OCI-M1 (cell line): ENCODE measurements around the gene TNFSF8.

Experiments
- DNase-seq: peaks from one replicate; lab custom pipeline; 2025; lab: John Stamatoyannopoulos, UW

Gene TNFSF8

DNA sequence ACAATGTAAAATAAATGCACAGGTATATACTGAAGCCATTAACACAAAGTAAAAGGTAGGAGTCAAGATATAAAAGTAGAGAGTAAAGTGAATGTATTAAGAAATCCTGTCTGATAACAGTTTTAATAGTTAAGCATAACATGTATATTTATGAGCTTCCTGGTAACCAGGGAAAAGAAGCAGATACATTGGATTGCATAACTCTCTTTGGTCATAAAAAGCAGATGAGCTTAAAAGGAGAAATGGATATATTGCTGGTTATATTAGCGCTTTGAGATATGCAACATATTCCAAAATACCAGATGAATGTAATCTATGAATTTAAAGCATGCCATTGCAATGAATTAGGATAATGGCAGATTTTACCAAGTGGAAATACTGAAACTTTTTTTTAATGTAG is 6.2 kb upstream of the TNFSF8 start:
- no peak for DNase-seq

DNA sequence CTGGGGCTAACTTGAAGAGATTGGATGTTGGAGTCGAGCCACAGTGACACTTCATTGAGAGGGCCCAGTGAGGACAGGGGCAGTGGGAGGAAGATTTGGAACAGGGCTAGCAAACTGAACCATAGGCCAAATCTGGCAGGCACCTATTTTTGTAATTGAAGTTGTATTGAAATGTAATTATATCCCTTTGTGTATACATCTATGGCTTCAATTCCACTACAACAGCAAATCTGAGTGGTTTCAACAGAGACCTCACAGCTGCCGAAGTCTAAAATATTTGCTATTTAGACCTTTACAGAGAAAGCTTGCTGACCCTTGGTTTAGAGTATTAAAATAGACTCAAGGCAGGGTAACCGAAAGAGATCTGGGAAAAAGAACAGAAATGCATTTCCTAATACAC is 4.7 kb upstream of the TNFSF8 start:
- no peak for DNase-seq

DNA sequence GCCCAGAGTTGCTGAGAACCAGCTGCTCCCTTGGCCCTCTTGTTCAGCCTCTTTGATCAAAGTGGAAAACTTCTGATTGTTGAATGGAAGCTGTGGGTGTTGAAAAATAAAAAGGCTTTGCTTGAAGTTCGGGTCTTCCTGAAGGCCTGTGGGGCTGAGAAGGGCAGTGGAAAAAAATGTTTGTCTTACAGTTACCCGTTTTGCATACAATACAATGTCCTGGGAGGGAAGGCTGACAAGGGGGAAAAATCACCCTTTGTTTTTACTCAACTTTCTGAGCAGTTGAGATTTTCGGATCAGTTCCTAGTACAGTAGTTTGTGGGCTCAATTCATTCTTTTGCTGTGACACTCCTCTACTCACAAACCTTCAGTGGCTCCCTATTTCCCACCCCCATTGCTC is 2.1 kb upstream of the TNFSF8 start:
- DNase-seq, result no peak

DNA sequence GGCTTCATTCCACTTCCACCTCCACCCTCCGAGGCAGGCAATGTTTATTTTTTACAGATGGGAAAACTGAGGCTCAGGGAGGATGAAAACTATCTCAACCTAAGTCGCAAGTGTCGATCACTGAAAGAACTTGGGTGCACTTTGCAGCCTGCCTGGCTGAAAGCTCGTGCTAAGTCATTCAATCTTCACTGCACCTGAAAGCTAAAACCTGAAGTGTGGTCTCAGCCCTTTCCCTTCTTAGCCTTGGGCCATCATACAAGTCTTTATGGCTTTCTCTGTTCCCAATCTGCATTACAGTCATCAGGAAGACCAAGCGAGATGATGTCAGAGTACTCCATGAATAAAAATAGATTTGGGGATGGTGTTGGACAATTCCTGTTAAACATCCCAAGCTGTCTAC is 1.0 kb upstream of the TNFSF8 start:
- DNase-seq, result no peak

DNA sequence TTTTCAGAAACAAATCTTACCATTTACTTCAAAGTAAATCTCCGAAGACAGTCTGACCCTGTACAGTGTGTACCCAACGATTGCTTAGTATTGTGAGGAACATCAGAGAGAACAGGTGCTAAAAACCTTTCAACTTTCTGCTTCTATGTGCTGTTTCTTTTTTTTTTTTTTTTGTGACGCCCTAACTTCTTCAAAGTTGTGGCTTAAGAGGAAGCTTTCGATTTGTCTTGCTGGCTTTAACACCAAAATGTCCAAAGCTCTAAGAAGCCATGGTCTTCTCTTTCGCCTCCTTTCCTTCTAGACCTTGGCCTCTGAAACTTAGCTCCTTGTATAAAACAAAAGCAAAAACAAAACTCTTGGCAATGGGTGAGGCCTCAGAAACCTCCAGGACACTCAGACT is 1.2 kb downstream of the TNFSF8 start:
- peak; percentile 3 for DNase-seq

DNA sequence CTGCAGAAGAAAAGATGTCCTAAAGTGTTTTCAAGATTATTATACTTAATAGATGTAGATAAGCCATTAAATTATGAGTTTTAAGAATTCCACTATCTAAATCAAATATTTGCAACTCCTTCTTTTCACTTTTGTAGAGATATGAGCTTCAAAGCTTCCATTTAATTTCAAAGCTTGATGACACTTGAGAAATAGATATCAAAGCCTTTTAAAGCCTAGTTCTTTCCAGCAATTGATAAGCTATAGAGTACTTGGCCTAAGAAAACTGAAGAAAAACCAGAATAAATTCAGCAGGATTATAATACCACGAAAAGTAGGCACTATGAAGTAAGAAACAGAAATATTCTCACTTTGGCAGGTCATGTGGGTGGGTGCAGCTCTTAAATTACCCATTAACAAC is 1.7 kb downstream of the TNFSF8 start:
- DNase-seq, result no peak

DNA sequence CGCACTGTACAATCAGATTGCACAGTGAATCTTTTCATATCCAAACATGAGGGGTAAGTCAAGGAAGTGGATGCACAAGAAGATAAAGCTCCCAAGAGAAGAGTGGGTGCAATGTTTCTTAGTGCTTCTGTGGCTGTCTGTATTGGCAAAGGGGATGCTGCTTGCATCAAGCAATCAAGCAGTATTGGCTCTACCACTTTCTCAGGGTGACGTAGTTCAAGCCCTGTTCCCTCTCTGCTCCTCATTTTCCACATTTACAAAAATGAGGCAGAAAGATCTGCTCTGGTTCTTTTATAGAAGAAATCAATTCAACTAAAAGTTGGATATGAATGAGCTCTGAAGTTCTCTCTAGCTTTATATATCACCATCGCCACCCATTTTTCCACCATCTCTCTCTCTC is 2.3 kb downstream of the TNFSF8 start:
- no peak for DNase-seq

DNA sequence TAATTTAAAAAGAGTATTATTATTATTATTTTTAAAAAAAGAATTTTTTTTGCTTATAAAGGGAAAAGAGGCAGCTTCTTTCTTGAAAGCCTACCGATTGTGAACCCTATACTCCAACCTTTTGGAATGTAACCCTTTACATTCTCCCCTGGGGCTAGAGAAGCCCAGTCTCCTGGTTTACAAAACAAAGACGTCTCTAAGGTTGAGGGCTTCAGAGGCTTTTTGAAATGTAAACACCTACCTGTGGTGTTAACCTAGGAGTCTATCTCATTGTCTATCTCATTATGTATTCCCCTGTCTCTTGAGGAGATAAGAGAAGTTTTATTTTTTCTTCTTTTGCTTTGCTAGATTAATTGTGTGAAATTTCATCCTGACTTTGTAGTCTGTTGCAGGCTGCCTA is 4.7 kb downstream of the TNFSF8 start:
- no peak for DNase-seq

DNA sequence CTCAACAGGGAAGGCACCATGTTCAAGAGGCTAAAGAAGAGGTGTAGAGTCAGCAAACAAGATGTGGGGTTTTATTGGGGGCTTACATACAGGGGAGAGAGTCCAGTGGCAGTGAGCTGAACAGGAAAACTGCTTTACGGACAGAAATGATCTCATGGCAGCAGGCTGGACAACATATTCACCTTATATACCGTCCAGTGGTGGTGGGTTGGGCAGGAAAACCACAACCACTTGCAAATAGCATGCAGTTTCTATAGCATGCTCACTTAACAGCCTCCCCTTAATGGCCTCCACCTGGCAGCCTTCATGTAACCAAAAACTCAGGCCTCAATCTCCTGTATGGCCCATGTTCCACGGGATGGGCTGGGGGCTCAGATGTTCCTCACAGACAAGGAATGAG is 5.4 kb downstream of the TNFSF8 start:
- DNase-seq, result no peak

DNA sequence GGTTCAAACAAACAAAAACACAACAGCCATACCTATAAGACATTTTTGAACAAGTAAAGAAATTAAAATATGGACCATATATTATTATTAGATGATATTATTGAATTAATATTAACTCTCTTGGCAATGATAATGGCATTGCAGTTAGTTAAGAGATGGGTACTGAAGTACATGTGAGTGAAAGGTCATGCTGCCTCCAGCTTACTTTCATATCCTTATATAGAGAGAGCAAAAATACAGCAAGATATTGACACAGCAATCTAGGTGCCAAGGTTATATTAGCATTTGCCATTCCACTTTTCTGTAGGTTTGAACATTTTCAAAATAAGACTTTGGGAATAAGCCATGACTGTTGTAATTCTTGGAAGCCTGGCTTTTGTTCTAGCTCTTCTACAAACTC is 6.1 kb downstream of the TNFSF8 start:
- DNase-seq, result no peak

DNA sequence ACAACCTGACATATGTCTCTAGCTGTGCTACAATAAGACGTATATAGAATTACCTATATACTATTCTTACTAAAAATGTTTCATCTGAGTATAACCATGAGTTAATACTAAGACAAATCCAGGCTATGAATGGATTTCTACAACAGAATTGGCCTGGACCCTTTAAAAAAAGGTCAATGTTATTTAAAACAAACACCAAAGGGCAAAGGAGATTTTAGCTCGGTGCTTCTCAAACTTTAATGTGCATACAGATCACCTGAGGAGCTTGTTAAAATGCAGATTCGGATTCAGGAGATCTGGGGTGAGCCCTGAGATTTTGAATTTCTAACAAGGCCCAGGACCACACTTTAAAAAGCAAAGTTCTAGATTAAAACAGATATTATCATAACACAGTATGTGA is 6.5 kb downstream of the TNFSF8 start:
- no peak for DNase-seq

DNA sequence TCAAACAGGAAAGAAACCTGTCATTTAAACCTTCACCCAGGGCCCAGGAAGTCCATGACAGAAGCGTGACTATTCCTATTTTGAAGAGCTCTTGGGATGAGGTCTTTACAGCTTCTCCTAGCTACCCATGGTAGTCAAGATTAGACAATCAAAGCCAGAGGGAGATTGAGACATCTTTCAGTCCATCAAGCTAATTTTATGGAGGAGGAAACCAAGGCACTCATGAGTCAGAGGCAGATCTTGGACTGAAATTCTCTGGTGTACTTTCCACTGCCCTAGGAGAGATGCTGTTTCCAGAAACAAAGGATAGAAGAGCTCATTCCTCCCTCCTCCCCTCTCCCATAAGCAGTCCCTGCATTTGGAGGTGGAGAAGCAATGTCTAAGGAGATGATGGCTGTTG is 9.2 kb downstream of the TNFSF8 start:
- DNase-seq, result no peak

DNA sequence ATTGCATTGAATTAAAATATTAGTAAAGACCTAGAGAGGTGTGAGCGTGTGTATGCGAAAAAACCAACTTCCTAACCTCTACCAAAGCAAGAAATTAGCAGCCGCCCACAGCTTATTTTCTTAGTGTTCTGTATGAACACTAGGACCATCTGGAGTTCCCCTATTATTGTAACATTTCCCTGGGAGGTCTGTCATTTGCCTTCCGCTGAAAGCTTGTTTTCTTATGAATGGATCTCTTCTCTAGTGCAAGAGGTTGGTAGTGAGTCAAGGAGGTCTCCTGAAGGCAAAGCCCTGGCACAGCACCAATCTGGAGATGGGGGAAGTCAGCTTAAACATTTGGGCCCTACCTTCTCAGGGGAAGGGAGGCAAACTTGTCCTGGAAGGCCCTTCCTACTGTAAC is 10.8 kb downstream of the TNFSF8 start:
- DNase-seq, result no peak

DNA sequence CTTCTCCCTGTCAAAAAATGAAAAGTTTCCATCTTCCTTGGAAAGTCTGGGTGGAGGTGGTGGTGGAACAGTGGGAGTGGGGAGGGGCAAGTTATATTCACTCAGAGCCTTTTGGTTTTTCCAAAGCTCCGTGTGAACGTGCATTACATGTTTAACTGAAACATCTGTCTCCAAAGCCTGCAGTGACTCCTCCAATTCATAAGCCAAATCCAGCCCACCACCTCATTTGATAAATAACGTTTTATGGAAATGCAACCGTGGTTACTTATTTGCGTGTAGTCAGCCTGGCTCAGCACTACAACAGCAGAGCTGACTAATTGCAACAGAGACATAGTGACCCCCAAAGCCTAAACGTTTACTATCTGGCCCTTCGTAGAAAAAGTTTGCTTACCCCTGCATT is 13.9 kb downstream of the TNFSF8 start:
- no peak for DNase-seq

DNA sequence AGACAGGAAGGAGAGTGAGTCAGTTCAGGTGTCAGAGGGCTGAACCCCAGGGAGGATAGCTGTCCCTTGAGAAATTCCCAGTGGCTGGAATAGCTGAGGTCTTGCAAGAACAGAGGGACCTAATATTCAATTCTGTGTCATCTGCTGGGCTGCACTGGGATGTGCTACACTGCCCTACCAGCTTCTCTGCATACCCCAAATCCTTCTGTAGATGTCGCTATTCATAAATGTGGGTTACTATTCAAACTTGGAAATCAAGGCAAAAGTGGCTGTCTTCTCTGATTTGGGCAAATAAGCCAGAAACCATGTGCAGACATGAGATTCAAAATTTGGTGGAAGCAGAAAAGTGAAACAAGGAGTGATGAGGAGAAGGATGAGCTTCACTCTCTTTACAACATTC is 16.3 kb downstream of the TNFSF8 start:
- DNase-seq, result peak; percentile 3

DNA sequence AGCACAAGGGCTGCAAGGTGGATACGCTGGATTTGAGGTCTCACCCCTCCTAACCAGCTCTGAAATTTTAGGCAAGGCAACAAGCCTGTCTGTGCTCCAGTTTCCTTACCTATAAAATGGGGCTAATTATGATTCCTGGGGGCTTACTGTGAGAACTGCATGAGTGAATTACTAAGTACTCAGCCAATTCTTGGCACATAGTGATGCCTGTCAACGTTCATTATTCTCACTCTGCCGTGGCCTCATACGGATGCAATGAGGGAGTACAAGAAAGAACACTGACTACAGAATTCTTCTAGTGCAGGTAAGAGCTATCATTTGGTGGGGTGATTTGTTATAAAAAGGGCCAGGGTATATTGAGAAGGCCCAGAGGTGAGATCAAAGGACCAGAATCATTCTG is 16.7 kb downstream of the TNFSF8 start:
- no peak for DNase-seq

DNA sequence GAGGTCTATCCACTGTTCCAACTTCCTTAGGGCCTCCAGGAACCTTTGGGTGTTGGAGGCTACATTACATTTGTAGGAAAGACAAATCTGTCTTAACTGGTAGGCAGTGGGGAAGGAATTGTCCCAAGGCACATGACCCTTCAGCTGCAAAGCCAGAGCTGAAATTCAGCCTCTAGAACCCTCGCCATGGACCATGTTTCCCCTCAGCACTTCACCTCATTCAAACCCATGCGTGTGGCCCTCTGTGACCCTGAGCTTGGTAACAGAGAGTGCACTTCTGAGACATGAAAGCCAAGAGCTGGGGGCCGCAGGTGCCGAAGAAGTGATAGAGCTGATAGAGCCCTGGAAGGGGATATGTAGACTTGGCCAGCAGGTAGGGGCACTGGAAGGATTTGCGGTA is 17.2 kb downstream of the TNFSF8 start:
- no peak for DNase-seq

DNA sequence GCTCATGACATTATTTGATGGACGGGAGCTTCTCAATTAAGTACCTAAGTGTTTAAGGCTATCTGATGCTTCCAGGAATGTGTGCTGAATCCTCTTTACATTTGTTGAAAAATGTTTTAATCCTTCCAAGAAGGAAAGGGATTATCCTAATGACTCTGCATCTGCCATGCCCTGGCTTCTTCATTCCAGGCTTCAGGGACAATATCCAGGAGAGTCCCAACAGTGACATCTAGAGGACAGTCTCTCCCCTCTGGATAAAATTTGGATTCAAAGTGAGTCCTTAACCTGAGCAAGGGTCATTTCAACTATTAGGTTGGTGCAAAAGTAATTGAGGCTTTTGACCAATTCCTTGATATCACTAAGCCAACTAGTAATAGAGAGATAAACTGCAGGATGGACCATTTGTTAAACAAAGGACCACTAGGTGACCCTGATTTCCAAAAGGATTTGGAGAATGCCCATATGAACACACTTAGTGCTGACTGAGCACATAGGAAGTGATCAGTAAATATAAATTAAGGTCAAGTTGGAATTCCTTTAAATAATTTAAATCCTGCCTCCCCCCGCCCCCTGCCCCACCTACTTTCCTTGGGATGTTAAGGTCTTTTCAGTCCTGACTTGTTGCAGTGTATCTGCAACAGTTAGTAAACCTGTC is 19.1 kb downstream of the TNFSF8 start:
- DNase-seq, result peak; percentile 27

DNA sequence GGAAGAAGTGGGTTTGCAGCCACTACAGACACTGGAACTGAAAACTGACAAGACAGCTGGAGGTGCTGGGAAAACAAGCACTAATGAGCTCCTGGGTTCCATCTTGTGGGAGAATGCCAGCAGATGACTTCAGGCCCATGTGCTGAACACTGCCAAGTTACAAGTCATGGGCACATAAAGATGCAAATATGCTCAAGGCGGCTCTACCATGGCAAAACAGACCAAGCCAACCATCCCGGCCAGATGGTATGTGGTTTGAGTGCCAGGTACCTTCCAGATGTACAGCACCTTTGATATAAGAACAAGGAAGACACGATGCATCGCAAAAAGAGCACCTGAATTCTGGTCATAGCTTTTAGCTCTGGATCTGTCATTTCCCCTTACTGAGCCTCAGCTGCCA is 19.9 kb downstream of the TNFSF8 start:
- no peak for DNase-seq

DNA sequence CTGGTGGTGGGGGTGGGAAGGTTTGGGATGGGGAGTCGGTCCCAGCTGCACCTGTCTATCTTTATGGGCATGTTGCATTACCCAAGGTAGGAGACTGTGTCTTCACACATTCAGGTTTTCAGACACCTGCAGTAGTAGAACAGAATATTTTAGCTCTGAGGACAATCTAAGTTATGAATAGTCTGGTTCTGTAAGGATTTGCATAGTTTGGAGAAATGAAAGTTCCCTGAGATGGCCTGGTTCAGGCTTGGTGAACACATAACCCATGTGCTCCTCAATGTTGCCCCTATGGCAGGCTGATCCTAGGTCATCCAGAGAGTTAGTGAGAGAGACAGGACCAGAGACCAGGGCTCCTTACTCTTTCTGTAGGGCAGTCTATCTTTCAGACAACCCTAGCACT is 20.7 kb downstream of the TNFSF8 start:
- DNase-seq, result no peak

DNA sequence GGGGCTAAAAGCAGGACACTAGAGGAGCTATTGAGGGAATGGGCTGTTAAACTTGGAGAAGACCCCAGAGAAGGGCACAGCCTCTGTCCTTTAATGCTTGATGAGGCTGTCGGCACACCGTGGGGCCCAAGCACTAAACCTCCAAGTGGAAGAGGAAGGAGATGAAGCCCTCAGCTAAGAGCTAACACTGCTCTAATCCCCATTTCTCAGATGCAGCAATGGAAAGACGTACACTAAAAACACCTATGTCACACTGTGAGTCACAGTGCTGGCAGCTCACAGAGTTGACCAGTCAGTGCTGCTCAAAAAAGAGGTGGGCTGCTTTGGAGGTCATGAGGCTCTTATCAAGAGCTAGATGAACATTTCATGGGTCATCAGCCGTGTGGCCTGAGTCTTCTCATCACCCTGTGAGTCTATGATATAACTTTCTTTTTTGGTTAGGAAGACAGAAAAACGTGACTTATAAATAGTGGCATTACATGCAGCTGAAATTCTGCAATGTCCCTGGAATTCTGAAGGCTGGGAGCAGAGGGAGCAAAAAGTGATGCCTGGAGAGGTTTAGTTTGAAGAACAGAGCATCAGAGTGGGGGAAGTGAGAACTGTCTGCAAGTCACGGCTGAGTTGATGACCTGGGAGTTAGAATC is 21.5 kb downstream of the TNFSF8 start:
- no peak for DNase-seq

DNA sequence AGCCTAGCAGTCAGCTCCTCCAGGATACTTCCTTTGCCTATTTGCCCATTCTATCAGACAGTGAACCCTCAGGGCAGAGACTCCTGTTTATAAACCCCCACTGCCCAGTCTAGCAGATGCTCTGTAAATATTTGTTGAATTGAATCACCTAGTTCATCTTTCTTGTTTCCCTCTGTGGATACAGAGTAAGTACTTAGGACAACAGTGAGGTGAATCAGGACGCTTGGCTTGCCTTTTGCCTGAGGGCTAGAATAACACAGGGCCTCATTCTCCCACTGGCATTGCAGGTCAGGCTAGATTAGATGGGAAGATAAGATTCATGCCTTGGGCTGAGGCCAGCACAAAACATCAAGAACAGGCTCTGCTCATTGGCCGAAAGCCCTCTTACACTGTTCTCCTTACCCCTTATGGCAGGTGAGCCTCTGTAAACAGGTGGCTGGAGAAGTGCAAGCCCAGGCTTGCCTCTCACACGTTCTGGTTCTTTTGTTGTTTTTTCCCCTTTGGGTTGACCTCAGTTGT is 22.2 kb downstream of the TNFSF8 start:
- DNase-seq, result no peak

DNA sequence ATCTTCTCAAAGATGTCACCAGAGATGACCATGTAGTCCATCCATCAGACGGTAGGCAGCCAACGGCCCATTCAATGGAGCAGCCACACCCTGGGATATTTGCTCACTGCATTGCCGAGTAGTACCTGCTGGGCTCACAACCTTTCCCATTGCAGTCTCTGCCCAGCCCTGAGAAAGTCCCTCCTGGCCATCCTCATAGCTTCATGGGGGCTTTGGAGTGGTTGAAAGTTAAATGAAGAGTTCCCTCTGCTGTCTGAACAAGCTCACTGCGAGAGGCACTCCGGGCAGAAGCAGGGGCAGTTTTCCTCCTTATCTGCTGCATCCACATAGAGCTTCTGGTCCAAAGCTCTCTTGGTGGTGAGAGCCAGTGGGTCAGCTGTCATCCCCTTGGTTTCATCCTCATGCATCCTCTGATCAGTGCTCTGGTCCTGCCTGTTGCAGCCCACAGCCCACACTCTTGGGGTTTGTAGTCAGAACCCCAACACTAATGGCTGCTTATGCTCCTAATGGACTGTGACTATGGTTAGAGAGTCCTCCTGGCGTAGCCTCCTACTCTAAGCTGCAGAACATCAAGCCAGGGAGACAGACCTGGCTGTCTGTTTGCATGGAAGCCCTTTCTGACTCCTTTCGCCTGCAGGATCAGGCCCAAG is 23.3 kb downstream of the TNFSF8 start:
- DNase-seq, result peak; percentile 20
